SK-N-DZ (cell line): ENCODE data around the gene QSER1.
"Not testable (repeated sequence)": the region's sequence is repeated elsewhere in the genome, so short reads cannot be mapped to it uniquely, and the experiment has no call there.

Experiments
- DNase-seq: peaks from one replicate; pipeline ENCODE4 v3.0.0-alpha.2; 2015; ENCODE audit warnings: low spot score

QSER1 gene

GRCh38 chr11:32932196-32932595 is 39.6 kb downstream of the QSER1 start:
- no peak for DNase-seq

DNA sequence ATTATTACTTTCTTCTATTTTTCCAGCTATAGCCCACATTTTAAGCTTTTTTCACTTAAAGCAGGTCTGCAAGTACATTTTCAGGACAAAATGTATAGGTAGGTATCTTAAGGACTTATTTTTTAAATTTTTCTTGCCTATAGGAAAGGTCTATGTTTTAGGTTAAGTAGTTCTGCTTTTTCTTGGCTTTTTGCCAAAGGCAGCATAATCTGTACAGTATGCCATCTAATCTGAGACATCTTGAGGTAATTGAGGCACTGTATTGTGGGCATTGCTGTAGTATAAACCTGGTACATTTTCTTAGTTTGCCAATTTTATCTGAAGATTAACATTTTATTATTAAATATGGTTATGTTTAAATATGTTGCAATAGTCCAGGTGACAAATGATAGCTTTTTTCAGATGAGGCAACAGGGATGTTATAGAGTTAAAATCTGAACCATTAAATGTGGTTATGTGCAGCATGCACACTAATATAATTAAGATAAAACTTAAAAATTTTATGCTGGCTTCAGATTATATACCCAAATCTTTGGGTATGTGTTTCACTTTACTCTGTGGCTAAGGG is 42.9 kb downstream of the QSER1 start:
- peak; percentile 3 for DNase-seq

- DNase-seq: not testable (repeated sequence)
Measured at GRCh38 chr11:32936178-32936577, 43.6 kb downstream of the QSER1 start.

GRCh38 chr11:32937283-32937682 is 44.7 kb downstream of the QSER1 start:
- DNase-seq: not testable (repeated sequence)

- DNase-seq: no peak
Measured at GRCh38 chr11:32939046-32939445, 46.4 kb downstream of the QSER1 start.

DNA sequence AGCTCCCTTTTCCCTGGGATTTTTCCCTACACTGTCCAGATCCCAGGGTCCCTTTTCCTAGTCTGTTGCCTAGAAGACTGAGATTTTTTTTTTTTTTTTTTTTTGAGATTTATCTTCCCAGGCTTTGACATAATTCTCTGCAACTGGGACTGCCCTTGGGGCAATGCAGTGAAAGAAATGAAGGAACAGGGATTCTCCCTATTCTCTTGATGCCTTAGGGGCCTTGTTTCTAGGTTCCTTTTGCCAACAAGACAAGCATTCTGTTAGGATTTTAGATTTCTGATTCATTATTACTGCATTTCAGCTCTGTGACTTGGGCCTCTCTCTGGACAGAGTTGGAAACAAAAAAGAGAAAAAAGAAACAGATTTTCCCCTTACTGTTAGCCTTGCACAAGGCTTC is 47.3 kb downstream of the QSER1 start:
- no peak for DNase-seq

DNA sequence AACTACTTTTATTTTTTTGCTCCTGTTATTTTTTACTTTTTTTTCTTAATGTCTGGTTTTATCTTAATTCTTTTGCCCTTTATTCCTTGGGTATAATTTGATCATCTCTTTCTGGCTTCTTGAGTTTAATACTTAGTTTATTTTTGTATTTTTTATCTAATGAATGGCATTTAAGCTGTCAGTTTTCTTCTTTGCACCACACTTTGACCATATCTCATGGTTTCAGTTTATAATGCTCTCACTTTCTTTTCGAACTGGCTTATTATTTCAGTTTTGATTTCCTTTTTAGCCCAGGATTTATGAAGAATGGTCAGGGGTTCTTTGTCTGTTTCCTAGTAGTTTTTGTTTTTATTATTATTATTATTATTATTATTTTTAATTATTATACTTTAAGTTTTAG is 48.3 kb downstream of the QSER1 start:
- DNase-seq: no peak

DNA sequence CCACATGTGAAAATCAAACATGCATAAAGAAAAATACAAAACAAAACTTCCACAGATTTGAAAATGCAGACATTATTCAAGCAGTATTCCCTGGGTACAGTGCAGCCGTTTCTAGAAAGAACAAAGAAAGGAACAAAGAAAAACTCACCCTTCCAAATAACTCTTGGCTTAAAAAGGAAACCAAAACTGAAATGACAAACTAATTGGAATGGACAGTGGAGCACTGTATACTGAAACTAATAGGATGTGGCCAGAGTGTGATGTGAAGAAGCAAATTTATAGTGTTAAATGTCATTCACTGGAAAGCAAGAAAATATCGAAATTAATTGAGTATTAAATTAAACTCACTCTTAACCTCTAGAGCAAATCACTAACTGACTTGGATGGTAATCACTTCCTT is 55.4 kb downstream of the QSER1 start:
- DNase-seq: no peak

DNA sequence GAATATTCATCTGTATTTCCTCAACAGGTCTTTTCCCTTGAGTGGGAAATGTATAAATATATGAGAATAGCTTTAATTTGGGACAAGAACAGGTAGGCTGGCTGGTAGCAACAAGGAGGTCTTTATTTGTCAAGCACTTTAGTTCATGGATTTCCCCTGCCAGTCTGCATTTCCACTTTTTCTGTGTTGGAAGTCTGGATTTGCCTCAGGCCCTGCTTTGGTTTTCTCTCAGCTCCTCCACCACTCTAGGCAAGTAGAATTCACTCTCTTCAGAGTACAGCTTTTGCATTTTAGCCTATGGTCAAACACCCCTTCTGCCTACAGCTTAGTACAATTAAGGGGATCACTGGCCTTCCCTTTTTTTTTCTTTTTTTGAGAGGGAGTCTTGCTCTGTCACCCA is 57.1 kb downstream of the QSER1 start:
- no peak for DNase-seq

GRCh38 chr11:32952421-32952820 is 59.8 kb downstream of the QSER1 start:
- DNase-seq: no peak

- no peak for DNase-seq
Measured at GRCh38 chr11:32953700-32954099, 61.1 kb downstream of the QSER1 start.

GRCh38 chr11:32960553-32961164 is 68.0 kb downstream of the QSER1 start:
- peak; percentile 38 for DNase-seq

- no peak for DNase-seq
Measured at GRCh38 chr11:32962016-32962415, 69.4 kb downstream of the QSER1 start.

- no peak for DNase-seq
Measured at GRCh38 chr11:32963721-32964120, 71.1 kb downstream of the QSER1 start.

- no peak for DNase-seq
Measured at GRCh38 chr11:32968541-32968940, 75.9 kb downstream of the QSER1 start.

- DNase-seq: not testable (repeated sequence)
Measured at GRCh38 chr11:32972233-32972632, 79.6 kb downstream of the QSER1 start.

DNA sequence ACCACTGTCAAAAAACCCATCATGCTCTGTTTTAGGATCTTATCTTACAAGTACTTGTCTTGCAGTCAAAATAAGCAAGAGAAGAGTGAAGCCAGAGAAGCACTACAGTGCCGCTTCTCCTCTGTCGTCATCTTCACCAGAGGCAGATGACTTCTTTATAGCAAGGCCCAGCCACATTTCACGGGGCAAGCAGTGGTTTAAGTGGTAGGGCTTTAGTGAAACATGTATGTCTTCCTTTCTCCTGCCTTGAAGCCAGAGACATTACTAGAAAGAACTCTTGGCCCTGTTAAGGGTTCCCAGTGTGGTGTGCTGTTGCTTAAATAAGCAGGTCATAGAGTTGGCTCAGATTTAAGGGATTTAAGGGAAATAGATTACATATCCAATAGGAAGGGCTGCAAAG is 80.2 kb downstream of the QSER1 start:
- no peak for DNase-seq

GRCh38 chr11:32982626-32983025 is 90.0 kb downstream of the QSER1 start:
- DNase-seq: no peak

DNA sequence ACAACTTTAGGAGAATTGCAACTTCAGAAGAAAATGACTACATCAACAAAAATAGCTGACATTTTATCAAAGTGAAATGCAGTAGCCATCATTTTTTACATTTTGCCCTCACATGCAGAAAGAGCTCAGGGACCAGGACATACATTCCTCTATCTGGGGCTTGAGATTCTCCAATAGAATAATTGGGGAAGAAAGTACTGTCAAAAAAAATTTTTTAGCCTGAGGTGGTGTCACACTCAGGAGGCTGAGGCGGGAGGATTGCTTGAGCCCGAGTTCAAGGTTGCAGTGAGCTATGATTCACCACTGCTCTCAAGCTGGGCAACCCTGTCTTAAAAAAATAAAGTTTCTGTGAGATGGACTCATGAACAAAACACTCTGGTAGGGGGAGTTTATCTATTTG is 90.9 kb downstream of the QSER1 start:
- DNase-seq: no peak

DNA sequence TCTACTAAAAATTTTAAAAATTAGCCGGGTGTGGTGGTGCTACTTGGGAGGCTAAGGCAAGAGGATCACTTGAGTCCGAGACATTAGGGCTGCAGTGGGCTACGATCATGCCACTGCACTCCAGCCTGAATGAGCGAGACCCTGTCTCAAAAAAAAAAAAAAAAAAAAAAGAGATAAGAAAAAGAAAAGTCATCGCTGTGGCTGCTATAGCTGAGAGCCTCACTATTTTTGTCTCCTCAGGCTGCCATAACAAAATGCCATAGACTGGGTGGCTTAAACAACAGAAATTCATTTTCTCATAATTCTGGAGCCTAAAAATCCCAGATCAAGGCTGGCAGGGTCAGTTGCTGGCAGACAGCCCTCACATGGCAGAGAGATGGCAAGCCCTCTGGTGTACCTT is 93.0 kb downstream of the QSER1 start:
- DNase-seq: no peak

DNA sequence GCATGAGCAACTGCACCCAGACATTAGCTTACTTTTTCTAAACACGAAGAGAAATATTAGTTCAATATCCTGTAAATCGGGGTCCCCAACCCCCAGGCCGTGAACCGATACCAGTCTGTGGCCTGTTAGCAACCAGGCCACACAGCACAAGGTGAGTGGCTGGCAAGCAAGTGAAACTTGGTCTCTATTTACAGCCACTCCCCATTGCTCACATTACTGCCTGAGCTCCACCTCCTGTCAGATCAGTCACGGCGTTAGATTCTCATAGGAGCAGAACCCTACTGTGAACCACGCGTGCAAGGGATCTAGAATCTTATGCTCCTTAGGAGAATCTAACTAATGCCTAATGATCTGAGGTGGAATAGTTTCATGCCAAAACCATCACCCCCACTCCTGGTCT is 95.2 kb downstream of the QSER1 start:
- DNase-seq: no peak

- DNase-seq: no peak
Measured at GRCh38 chr11:32990481-32990880, 97.9 kb downstream of the QSER1 start.

- no peak for DNase-seq
Measured at GRCh38 chr11:32991427-32991826, 98.8 kb downstream of the QSER1 start.

DNA sequence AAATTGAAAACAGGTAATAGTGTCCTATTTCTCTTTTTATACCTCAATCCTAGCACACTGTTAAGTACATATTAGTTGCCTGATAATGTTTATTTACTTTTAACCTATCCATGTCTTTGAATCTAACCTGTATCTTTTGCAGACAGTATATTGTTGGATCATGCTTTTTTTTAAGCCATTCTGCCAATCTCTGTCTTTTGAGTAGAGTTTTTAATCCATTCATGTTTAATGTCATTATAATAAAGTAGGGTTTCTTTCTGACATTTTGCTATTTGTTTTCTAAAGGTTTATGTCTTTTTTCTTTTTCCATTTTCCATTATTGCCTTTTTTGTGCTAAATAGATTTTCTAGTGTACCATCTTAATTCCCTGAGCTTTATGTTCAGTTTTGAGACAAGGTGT is 99.3 kb downstream of the QSER1 start:
- DNase-seq: no peak
